Stimulated activated CD4-positive, alpha-beta T cell treated with anti-CD3 and anti-CD28 coated beads, Interleukin-15, amount 100 ng/mL, for 48 hours (primary cell): ENCODE measurements around the gene UST.
"Not testable (repeated sequence)": the region's sequence is repeated elsewhere in the genome, so short reads cannot be mapped to it uniquely, and the experiment has no call there.

ENCODE experiments used
- DNase-seq, 2 donors: peaks; one replicate each; pipeline ENCODE4 v3.0.0-alpha.2; 2020; ENCODE audit warnings: low read depth in 2 of 2

Gene UST

GRCh38 chr6:148765898-148766808 is 19.3 kb downstream of the UST start:
- no peak for DNase-seq

- DNase-seq = no peak
Measured at GRCh38 chr6:148768646-148769270, 21.9 kb downstream of the UST start.

GRCh38 chr6:148769304-148769968 is 22.6 kb downstream of the UST start:
- no peak for DNase-seq

GRCh38 chr6:148770408-148771211 is 23.8 kb downstream of the UST start:
- DNase-seq = no peak

- no peak for DNase-seq
Measured at GRCh38 chr6:148771212-148771601, 24.4 kb downstream of the UST start.

GRCh38 chr6:148771896-148772554 is 25.2 kb downstream of the UST start:
- no peak for DNase-seq

GRCh38 chr6:148775161-148775560 is 28.3 kb downstream of the UST start:
- no peak for DNase-seq

GRCh38 chr6:148776321-148777308 is 29.8 kb downstream of the UST start:
- DNase-seq = no peak

GRCh38 chr6:148779142-148779562 is 32.3 kb downstream of the UST start:
- no peak for DNase-seq

GRCh38 chr6:148780423-148780822 is 33.6 kb downstream of the UST start:
- not testable (repeated sequence) for DNase-seq

- DNase-seq = no peak
Measured at GRCh38 chr6:148780918-148781436, 34.1 kb downstream of the UST start.

- DNase-seq = no peak
Measured at GRCh38 chr6:148789948-148790347, 43.1 kb downstream of the UST start.

- DNase-seq = no peak
Measured at GRCh38 chr6:148790404-148790803, 43.6 kb downstream of the UST start.

GRCh38 chr6:148790817-148791216 is 44.0 kb downstream of the UST start:
- no peak for DNase-seq

GRCh38 chr6:148791372-148791771 is 44.5 kb downstream of the UST start:
- no peak for DNase-seq

- DNase-seq = no peak
Measured at GRCh38 chr6:148793721-148794120, 46.9 kb downstream of the UST start.

GRCh38 chr6:148794797-148795196 is 48.0 kb downstream of the UST start:
- DNase-seq = no peak

- no peak for DNase-seq
Measured at GRCh38 chr6:148795563-148795962, 48.7 kb downstream of the UST start.

- DNase-seq = no peak
Measured at GRCh38 chr6:148799647-148800046, 52.8 kb downstream of the UST start.

- no peak for DNase-seq
Measured at GRCh38 chr6:148800536-148800935, 53.7 kb downstream of the UST start.
